ENCODE results near the gene TRAK2. TPM values are rescaled to one million over a fixed set of nuclear protein-coding genes. Genes with fewer than 3 reads are reported as not detected.
"Not testable (repeated sequence)": the region's sequence is repeated elsewhere in the genome, so short reads cannot be mapped to it uniquely, and the experiment has no call there.

Gene TRAK2
- polyA plus RNA-seq, 1 donor from 2014 or later, result 33.0 TPM

DNA sequence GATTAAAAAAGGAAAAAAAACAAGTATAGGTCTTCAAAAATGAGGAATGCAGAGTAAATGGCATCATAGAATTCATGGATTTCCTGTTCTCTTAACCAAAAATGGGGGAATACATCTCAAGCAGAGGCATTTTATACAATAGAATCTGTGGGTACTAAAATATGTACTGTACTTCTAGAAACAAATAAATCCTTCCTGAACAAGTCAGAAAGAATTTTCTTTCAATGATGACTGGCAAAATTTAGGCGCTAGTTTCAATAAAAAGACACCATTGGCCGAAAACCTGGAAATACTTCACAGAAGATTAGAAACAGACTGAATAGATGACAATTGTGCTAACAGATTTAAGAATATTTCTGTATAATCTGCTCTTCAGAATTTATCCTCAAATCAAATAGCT is 15.1 kb downstream of the TRAK2 start:
- peak overlapping the region in 1 of 4 donors; percentile 22 for H3K4me3 Mint-ChIP-seq
- H3K4me1 Mint-ChIP-seq, result peaks cover 9 to 35% (median 34%) of the 10 kb centered on the region in 3 donors
- H3K27me3 Mint-ChIP-seq, result no peaks in the 10 kb centered on the region
- no peaks in the 10 kb centered on the region for H3K9me3 Mint-ChIP-seq
- peaks cover 2% of the 10 kb centered on the region for H3K36me3 Mint-ChIP-seq
- H3K27ac Mint-ChIP-seq, result no peak overlapping the region

GRCh38 chr2:201433394-201433995 is 17.8 kb downstream of the TRAK2 start:
- Mint-ChIP-seq H3K27me3 (no peaks in the 10 kb centered on the region), H3K9me3 (peaks cover 0 to 2% (median 0%) of the 10 kb centered on the region in 3 donors), H3K36me3 (peaks cover 2% of the 10 kb centered on the region), H3K27ac (no peak overlapping the region), H3K4me1 (peaks cover 7 to 21% (median 15%) of the 10 kb centered on the region in 3 donors), H3K4me3 (peak overlapping the region in 1 of 4 donors; percentile 30)

DNA sequence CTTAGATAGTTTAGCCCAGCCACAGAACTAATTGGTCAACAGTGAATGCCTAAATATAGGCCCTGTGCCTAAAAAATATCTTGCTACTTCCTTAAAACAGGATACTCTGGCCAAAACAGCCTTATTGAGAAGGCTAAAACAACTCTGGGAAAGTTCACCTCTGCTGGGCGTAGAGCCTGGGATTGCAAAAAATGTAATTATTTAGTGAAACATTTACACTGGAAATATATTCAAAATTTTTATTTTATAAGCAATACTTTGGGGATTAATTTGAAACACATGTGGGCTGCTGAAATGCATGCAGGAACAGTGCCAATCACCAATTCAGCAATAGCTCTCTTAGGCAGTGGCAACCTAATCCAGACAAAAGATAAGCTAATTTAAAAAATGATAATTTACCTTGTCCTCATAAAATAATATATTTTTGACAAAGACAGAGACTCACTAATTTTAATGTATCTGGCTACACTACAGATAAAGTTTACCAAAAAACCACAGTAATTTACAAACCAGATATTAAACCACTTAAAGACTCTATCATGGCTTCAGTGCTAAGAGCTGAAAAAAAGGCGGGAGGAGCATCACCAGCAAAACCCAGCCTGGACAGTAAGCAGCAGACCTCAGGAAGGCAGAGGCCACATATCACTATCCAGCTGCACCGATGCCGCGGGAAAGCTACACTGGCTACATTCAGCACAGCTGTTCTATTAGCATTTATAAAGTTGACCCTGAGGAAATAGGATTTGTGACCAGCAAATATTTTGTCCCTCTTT is 18.5 kb downstream of the TRAK2 start:
- H3K4me1 Mint-ChIP-seq, result peaks cover 7 to 21% (median 14%) of the 10 kb centered on the region in 3 donors
- H3K36me3 Mint-ChIP-seq, result peaks cover 2% of the 10 kb centered on the region
- no peak overlapping the region for H3K4me3 Mint-ChIP-seq
- H3K9me3 Mint-ChIP-seq, result peaks cover 0 to 2% (median 0%) of the 10 kb centered on the region in 3 donors
- no peak overlapping the region for H3K27ac Mint-ChIP-seq
- H3K27me3 Mint-ChIP-seq, result no peaks in the 10 kb centered on the region

DNA sequence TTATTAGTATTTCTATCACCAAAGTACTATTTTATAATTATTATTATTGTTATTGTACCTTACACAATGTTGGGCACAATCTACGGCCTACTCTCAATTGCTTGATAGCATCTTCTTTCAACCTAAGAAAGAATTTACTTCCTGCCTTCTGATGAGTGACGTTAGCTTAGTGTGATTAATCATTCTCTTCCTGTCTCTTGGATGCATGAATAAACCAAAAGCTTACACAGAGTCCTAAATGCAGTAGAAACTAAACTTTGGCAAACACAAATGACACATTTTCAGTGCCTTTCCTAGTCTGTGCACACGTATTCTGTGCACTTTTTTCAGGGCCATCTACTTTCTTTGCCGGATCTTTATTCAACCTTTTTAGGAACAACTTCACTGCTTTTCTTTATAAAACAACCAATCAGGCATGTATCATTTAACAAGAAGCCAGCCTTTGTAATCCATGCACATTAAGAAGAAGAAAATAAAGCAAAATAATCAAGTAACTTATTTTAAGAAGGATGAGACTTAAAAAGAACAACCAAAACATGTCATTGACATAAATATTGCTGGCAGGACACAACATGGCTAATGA is 19.1 kb downstream of the TRAK2 start:
- no peak overlapping the region for H3K4me3 Mint-ChIP-seq
- H3K9me3 Mint-ChIP-seq, result peaks cover 0 to 2% (median 0%) of the 10 kb centered on the region in 3 donors
- peaks cover 7 to 17% (median 14%) of the 10 kb centered on the region in 3 donors for H3K4me1 Mint-ChIP-seq
- H3K27ac Mint-ChIP-seq, result no peak overlapping the region
- H3K36me3 Mint-ChIP-seq, result peaks cover under 1% of the 10 kb centered on the region
- H3K27me3 Mint-ChIP-seq, result no peaks in the 10 kb centered on the region

- Mint-ChIP-seq H3K27ac (no peak overlapping the region), H3K36me3 (no peaks in the 10 kb centered on the region), H3K27me3 (no peaks in the 10 kb centered on the region), H3K4me3 (no peak overlapping the region), H3K4me1 (peaks cover 9 to 17% (median 14%) of the 10 kb centered on the region in 3 donors), H3K9me3 (peaks cover 0 to 2% (median 0%) of the 10 kb centered on the region in 3 donors)
Observed at GRCh38 chr2:201430839-201431238, 20.4 kb downstream of the TRAK2 start.

GRCh38 chr2:201430322-201430721 is 20.9 kb downstream of the TRAK2 start:
- not testable (repeated sequence) for H3K4me3 Mint-ChIP-seq, H3K9me3 Mint-ChIP-seq, H3K27ac Mint-ChIP-seq, H3K27me3 Mint-ChIP-seq, H3K36me3 Mint-ChIP-seq
- peaks cover 9 to 17% (median 14%) of the 10 kb centered on the region in 3 donors for H3K4me1 Mint-ChIP-seq

DNA sequence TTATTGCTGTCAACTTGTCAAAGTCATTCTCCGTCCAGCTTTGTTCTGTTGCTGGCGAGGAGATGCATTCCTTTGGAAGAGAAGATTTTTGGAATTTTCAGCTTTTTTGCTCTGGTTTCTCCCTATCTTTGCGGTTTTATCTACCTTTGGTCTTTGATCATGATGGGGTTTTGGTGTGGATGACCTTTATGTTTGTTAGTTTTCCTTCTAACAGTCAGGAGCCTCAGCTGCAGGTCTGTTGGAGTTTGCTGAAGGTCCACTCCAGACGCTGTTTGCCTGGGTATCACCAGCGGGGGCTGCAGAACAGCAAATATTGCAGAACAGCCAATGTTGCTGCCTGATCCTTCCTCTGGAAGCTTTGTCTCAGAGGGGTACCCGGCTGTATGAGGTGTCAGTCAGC is 21.4 kb downstream of the TRAK2 start:
- not testable (repeated sequence) for H3K4me3 Mint-ChIP-seq, H3K36me3 Mint-ChIP-seq
- peaks cover 9 to 15% (median 14%) of the 10 kb centered on the region in 3 donors for H3K4me1 Mint-ChIP-seq

DNA sequence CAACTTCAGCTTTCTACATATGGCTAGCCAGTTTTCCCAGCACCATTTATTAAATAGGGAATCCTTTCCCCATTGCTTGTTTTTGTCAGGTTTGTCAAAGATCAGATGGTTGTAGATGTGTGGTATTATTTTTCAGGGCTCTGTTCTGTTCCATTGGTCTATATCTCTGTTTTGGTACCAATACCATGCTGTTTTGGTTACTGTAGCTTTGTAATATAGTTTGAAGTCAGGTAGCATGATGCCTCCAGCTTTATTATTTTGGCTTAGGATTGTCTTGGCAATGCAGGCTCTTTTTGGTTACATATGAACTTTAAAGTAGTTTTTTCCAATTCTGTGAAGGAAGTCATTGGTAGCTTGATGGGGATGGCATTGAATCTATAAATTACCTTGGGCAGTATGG is 22.9 kb downstream of the TRAK2 start:
- H3K27ac Mint-ChIP-seq, result not testable (repeated sequence)

More for the DNA sequence above, 21.4 kb downstream of the TRAK2 start:
- not testable (repeated sequence) for H3K27ac Mint-ChIP-seq, H3K27me3 Mint-ChIP-seq, H3K9me3 Mint-ChIP-seq

GRCh38 chr2:201425952-201426351 is 25.3 kb downstream of the TRAK2 start:
- no peaks in the 10 kb centered on the region for H3K36me3 Mint-ChIP-seq
- H3K27ac Mint-ChIP-seq, result no peak overlapping the region
- H3K9me3 Mint-ChIP-seq, result peaks cover 0 to 2% (median 0%) of the 10 kb centered on the region in 3 donors
- no peaks in the 10 kb centered on the region for H3K27me3 Mint-ChIP-seq
- no peak overlapping the region for H3K4me3 Mint-ChIP-seq
- H3K4me1 Mint-ChIP-seq, result peaks cover 17 to 19% (median 18%) of the 10 kb centered on the region in 3 donors

More for the DNA sequence above, 22.9 kb downstream of the TRAK2 start:
- not testable (repeated sequence) for H3K27me3 Mint-ChIP-seq, H3K36me3 Mint-ChIP-seq, H3K9me3 Mint-ChIP-seq, H3K4me3 Mint-ChIP-seq
- peaks cover 11 to 13% (median 12%) of the 10 kb centered on the region in 3 donors for H3K4me1 Mint-ChIP-seq

DNA sequence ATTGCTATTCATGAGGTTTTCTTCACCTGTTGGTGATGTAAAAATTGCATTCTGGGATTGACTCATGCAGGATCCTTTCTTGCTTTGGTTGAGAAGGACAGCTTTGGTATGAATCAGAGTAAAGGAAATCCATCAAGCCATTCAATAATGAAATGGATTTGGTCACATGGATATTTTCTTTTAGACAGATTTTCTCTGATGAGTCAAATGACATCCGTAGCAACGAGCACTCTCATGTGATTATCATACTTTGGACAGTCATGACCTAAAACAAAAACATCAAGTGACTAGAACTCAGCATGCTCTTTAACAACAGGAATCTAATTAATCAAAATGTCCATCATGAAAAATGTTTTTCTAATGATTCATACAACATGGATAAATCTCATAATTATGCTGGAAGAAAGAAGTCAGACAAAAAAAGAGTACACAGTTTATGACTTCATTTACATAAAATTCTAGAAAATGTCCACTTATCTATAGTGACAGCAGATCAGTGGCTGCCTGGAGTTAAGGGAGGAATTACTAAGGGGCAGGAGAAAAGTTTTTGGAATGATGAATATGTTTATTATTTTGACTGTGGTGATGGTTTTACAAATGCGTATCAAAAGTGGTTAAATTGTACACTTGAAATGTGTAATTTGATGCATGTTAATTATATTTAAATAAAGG is 30.7 kb downstream of the TRAK2 start:
- H3K9me3 Mint-ChIP-seq, result no peaks in the 10 kb centered on the region
- H3K4me1 Mint-ChIP-seq, result peaks cover 27 to 41% (median 38%) of the 10 kb centered on the region in 3 donors
- no peaks in the 10 kb centered on the region for H3K27me3 Mint-ChIP-seq
- H3K27ac Mint-ChIP-seq, result peak overlapping the region; percentile 0 to 91 (median 90)
- H3K4me3 Mint-ChIP-seq, result peak overlapping the region in 2 of 4 donors; percentile 2 to 63
- H3K36me3 Mint-ChIP-seq, result no peaks in the 10 kb centered on the region

- Mint-ChIP-seq H3K4me3 (peak overlapping the region in 2 of 4 donors; percentile 20 to 63), H3K27me3 (no peaks in the 10 kb centered on the region), H3K27ac (peak overlapping the region; percentile 0 to 91 (median 90)), H3K36me3 (no peaks in the 10 kb centered on the region), H3K9me3 (no peaks in the 10 kb centered on the region), H3K4me1 (peaks cover 27 to 41% (median 38%) of the 10 kb centered on the region in 3 donors)
Observed at GRCh38 chr2:201419986-201420385, 31.3 kb downstream of the TRAK2 start.

DNA sequence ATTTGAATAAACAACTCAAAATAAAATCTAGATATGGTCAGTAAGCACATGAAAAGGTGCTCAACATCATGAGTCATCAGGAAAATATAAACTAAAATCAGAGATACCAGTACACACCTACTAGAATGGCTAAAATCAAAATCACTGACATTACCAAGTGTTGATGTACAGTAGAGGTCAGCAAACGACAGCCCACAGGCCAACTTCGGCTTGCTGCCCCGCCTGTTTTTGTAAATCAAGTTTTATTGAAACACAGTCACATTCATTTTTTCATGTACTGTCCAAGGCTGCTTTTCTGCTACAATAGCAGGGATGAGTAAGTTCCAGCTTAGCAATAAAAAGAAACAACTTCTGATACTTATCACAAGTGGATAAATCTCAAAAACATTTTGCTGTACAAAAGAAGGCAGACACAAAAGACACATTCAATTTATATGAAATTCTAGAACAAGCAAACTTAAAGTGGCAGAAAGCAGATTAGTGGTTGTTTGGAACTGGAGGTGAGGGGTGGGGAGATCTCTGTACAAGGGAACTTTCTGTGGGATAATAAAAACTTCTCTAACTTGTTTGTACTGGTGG is 32.1 kb downstream of the TRAK2 start:
- peak overlapping the region; percentile 2 to 91 (median 90) for H3K27ac Mint-ChIP-seq
- H3K4me1 Mint-ChIP-seq, result peaks cover 27 to 39% (median 37%) of the 10 kb centered on the region in 3 donors
- no peak overlapping the region for H3K4me3 Mint-ChIP-seq
- H3K27me3 Mint-ChIP-seq, result no peaks in the 10 kb centered on the region
- no peaks in the 10 kb centered on the region for H3K36me3 Mint-ChIP-seq
- H3K9me3 Mint-ChIP-seq, result no peaks in the 10 kb centered on the region

DNA sequence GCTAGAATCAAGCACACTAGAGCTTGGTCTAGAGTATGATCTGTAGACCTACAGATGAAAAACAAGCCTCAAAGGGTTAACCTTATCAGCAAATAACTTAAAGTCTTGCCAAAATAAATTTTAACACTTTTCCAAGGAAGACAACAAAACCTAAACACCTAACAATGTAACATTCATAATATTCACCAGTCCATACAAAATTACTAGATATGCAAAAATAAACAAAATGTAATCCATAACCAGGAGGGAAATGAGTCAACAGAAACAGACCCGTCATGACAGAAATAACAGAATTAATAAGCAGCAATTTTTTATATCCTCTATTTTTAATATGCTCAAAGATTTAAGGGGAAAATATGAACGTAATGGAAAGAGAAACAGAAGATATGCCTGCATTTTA is 36.1 kb downstream of the TRAK2 start:
- Mint-ChIP-seq H3K4me1 (peaks cover 20 to 41% (median 35%) of the 10 kb centered on the region in 3 donors), H3K27ac (no peak overlapping the region), H3K36me3 (no peaks in the 10 kb centered on the region), H3K9me3 (no peaks in the 10 kb centered on the region), H3K27me3 (no peaks in the 10 kb centered on the region), H3K4me3 (no peak overlapping the region)

- Mint-ChIP-seq H3K4me3 (no peak overlapping the region), H3K9me3 (no peaks in the 10 kb centered on the region), H3K4me1 (peaks cover 16 to 34% (median 31%) of the 10 kb centered on the region in 3 donors), H3K27ac (no peak overlapping the region), H3K27me3 (no peaks in the 10 kb centered on the region), H3K36me3 (no peaks in the 10 kb centered on the region)
Observed at GRCh38 chr2:201414099-201415023, 36.9 kb downstream of the TRAK2 start.
